RWPE2 (cell line): ENCODE data around the gene MGMT.
A peak's percentile ranks its signal among the peaks of the same experiment; 100 is the strongest.

Source experiments
- ATAC-seq: fragments of 200-7000 bp; cut with Tn5 transposase; 3 replicates; pipeline ENCODE4 v1.9.1; 2021; ENCODE audit warnings: low read depth
- DNase-seq: peaks from one replicate; pipeline ENCODE4 v3.0.0-alpha.2; 2020; ENCODE audit warnings: low spot score
- H3K27ac ChIP-seq: fragments of 450-650 bp; 2 replicates; pipeline ENCODE4 v1.5.1; 2017; ENCODE audit warnings: mild to moderate bottlenecking; ENCODE audit not compliant: poor library complexity, severe bottlenecking
- H3K27me3 ChIP-seq: fragments of 250-450 bp; sonication (Bioruptor Pico); 2 replicates; pipeline ENCODE4 v1.5.1; 2021; ENCODE audit warnings: mild to moderate bottlenecking, moderate library complexity; ENCODE audit not compliant: insufficient read depth, poor library complexity, severe bottlenecking
- H3K36me3 ChIP-seq: fragments of 250-450 bp; sonication (Bioruptor Pico); 2 replicates; pipeline ENCODE4 v1.5.1; 2020; ENCODE audit warnings: low read depth, mild to moderate bottlenecking, moderate library complexity
- H3K4me1 ChIP-seq: fragments of 250-450 bp; sonication (Bioruptor Pico); 2 replicates; pipeline ENCODE4 v1.5.1; 2021; ENCODE audit warnings: mild to moderate bottlenecking, moderate library complexity; ENCODE audit not compliant: insufficient read depth, poor library complexity, severe bottlenecking
- H3K4me3 ChIP-seq: fragments of 250-450 bp; sonication (Bioruptor Pico); 2 replicates; pipeline ENCODE4 v1.5.1; 2021; ENCODE audit warnings: mild to moderate bottlenecking, moderate library complexity; ENCODE audit not compliant: severe bottlenecking
- H3K9me3 ChIP-seq: fragments of 250-450 bp; sonication (Bioruptor Pico); 2 replicates; pipeline ENCODE4 v1.5.1; 2021; ENCODE audit warnings: mild to moderate bottlenecking, moderate library complexity; ENCODE audit not compliant: severe bottlenecking
- TF ChIP-seq, protein P1 (sequence below): fragments of 450-650 bp; IDR thresholded peaks from one replicate; pipeline ENCODE4 v1.5.1; 2017; ENCODE audit warnings: mild to moderate bottlenecking, moderate library complexity; ENCODE audit not compliant: poor library complexity, severe bottlenecking

MGMT gene

GRCh38 chr10:129449893-129450292 lies 17.1 kb upstream of the MGMT start:
- H3K9me3 ChIP-seq, result no peaks in the 10 kb centered on the region
- H3K27ac ChIP-seq, result no peak overlapping the region
- H3K4me3 ChIP-seq, result no peak overlapping the region
- TF ChIP-seq, protein P1, sequence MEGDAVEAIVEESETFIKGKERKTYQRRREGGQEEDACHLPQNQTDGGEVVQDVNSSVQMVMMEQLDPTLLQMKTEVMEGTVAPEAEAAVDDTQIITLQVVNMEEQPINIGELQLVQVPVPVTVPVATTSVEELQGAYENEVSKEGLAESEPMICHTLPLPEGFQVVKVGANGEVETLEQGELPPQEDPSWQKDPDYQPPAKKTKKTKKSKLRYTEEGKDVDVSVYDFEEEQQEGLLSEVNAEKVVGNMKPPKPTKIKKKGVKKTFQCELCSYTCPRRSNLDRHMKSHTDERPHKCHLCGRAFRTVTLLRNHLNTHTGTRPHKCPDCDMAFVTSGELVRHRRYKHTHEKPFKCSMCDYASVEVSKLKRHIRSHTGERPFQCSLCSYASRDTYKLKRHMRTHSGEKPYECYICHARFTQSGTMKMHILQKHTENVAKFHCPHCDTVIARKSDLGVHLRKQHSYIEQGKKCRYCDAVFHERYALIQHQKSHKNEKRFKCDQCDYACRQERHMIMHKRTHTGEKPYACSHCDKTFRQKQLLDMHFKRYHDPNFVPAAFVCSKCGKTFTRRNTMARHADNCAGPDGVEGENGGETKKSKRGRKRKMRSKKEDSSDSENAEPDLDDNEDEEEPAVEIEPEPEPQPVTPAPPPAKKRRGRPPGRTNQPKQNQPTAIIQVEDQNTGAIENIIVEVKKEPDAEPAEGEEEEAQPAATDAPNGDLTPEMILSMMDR, result no peak
- no peaks in the 10 kb centered on the region for H3K27me3 ChIP-seq
- ATAC-seq, result no peak
- H3K4me1 ChIP-seq, result no peaks in the 10 kb centered on the region
- DNase-seq, result no peak
- H3K36me3 ChIP-seq, result no peaks in the 10 kb centered on the region

GRCh38 chr10:129450391-129450790 lies 16.6 kb upstream of the MGMT start:
- no peaks in the 10 kb centered on the region for H3K4me1 ChIP-seq
- no peaks in the 10 kb centered on the region for H3K9me3 ChIP-seq
- no peak for ATAC-seq
- H3K27me3 ChIP-seq, result no peaks in the 10 kb centered on the region
- H3K36me3 ChIP-seq, result no peaks in the 10 kb centered on the region
- H3K4me3 ChIP-seq, result no peak overlapping the region
- TF ChIP-seq, protein P1, result no peak
- no peak for DNase-seq
- H3K27ac ChIP-seq, result no peak overlapping the region

DNA sequence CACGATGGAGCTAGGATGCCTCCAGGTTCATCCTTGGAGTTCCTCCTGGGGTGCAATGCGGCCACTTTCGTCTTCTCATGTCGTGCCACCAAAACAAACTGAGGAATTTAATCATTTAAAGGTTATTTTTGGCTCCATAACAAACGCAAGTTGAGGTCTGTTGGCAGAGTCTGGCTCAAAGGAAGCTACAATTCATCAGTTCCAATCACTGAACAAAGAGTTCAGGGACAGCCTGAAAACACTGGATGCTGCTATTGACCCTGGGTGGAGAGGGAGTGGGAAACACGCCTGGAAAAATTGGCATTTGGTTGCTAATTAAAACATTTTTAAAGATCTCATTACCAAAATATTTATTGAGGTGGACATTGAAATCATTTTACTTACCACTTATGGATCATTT lies 11.4 kb upstream of the MGMT start:
- ATAC-seq, result no peak
- TF ChIP-seq, protein P1, result no peak
- Histone ChIP-seq H3K9me3 (no peaks in the 10 kb centered on the region), H3K27me3 (peaks cover 30% of the 10 kb centered on the region), H3K4me3 (no peak overlapping the region), H3K27ac (no peak overlapping the region), H3K4me1 (no peaks in the 10 kb centered on the region), H3K36me3 (no peaks in the 10 kb centered on the region)
- DNase-seq, result no peak

DNA sequence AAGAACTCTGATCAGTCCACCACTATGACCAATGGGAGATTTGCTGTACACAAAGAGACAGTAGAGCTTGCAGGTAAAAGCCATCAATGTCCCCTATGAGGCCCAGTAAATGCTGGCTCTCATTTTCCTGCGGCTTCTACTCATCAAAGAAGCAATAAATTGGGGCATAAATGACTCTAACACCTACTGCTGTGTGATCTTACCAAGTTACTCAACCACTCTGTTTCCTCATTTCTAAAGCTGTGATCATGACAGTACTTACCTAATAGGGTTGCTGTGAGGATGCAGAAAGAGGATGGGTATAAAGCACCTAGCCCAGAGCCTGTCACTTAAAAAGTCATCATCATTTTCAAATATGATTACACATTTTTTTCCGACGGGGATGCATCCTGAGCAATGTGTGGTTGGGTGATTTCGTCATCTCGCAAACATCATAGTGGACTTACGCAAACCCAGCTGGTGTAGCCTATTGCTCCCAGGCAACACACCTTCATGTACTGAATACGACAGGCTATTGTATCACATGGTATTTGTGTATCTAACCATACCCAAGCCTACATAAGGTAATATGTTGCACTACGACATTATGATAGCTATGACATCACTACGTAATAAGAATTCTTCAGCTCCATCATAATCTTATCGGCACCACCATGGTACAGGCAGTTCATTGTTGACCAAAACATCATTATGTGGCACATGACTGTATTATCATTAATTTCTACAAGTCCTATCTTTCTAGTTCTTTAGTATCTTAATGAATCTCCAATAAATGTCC lies 7.1 kb upstream of the MGMT start:
- peaks cover 30% of the 10 kb centered on the region for H3K27me3 ChIP-seq
- H3K36me3 ChIP-seq, result no peaks in the 10 kb centered on the region
- no peaks in the 10 kb centered on the region for H3K4me1 ChIP-seq
- DNase-seq, result no peak
- H3K9me3 ChIP-seq, result no peaks in the 10 kb centered on the region
- H3K27ac ChIP-seq, result no peak overlapping the region
- no peak overlapping the region for H3K4me3 ChIP-seq
- peak; percentile 50; the same call in 1 of the 3 replicates for ATAC-seq
- TF ChIP-seq, protein P1, result no peak

GRCh38 chr10:129462257-129462795 lies 4.7 kb upstream of the MGMT start:
- peaks cover 15% of the 10 kb centered on the region for H3K27me3 ChIP-seq
- no peaks in the 10 kb centered on the region for H3K36me3 ChIP-seq
- ATAC-seq, result no peak
- no peak overlapping the region for H3K4me3 ChIP-seq
- no peaks in the 10 kb centered on the region for H3K9me3 ChIP-seq
- no peak for DNase-seq
- no peak overlapping the region for H3K27ac ChIP-seq
- TF ChIP-seq, protein P1, result no peak
- H3K4me1 ChIP-seq, result no peaks in the 10 kb centered on the region
